GM18505 (cell line): ENCODE measurements around the gene TTC23.

Source experiments
- ATAC-seq: cut with Tn5 transposase; IDR thresholded peaks from one replicate; pipeline ENCODE4 v1.9.1; 2021; ENCODE audit not compliant: unreplicated experiment
- POLR2A ChIP-seq: IDR thresholded peaks from 4 replicates; pipeline ENCODE4 v1.6.1; 2011; ENCODE audit warnings: borderline replicate concordance; ENCODE audit not compliant: insufficient read depth, insufficient read length; ENCODE audit errors: extremely low read depth

TTC23 gene

GRCh38 chr15:99249270-99249841, at the start of gene TTC23:
Gene TTC23, minus strand, starts transcription at chr15:99249581. Its CDS starts 20,869 bp downstream, at chr15:99228712.
- ATAC-seq = no peak
- no peak for TF ChIP-seq POLR2A

GRCh38 chr15:99296386-99296785, 47.0 kb upstream of the TTC23 start:
- TF ChIP-seq POLR2A = no peak
- ATAC-seq = no peak

- no peak for ATAC-seq
- TF ChIP-seq POLR2A = no peak
Measured at GRCh38 chr15:99295840-99296239, 46.5 kb upstream of the TTC23 start.

GRCh38 chr15:99291643-99292042, 42.3 kb upstream of the TTC23 start:
- no peak for TF ChIP-seq POLR2A
- no peak for ATAC-seq

- no peak for ATAC-seq
- TF ChIP-seq POLR2A = no peak
Measured at GRCh38 chr15:99283717-99284116, 34.3 kb upstream of the TTC23 start.

GRCh38 chr15:99282586-99282985, 33.2 kb upstream of the TTC23 start:
- no peak for TF ChIP-seq POLR2A
- no peak for ATAC-seq

- no peak for ATAC-seq
- no peak for TF ChIP-seq POLR2A
Measured at GRCh38 chr15:99282121-99282520, 32.7 kb upstream of the TTC23 start.

- no peak for TF ChIP-seq POLR2A
- ATAC-seq = no peak
Measured at GRCh38 chr15:99279827-99280226, 30.4 kb upstream of the TTC23 start.

GRCh38 chr15:99279290-99279689, 29.9 kb upstream of the TTC23 start:
- ATAC-seq = no peak
- TF ChIP-seq POLR2A = no peak

GRCh38 chr15:99275525-99276128, 26.2 kb upstream of the TTC23 start:
- TF ChIP-seq POLR2A = no peak
- peak; percentile 52 for ATAC-seq

- no peak for ATAC-seq
- no peak for TF ChIP-seq POLR2A
Measured at GRCh38 chr15:99275061-99275460, 25.7 kb upstream of the TTC23 start.

GRCh38 chr15:99273801-99274200, 24.4 kb upstream of the TTC23 start:
- ATAC-seq = no peak
- no peak for TF ChIP-seq POLR2A

- ATAC-seq = no peak
Measured at GRCh38 chr15:99268431-99268830, 19.1 kb upstream of the TTC23 start.

GRCh38 chr15:99267957-99268356, 18.6 kb upstream of the TTC23 start:
- TF ChIP-seq POLR2A = no peak
- no peak for ATAC-seq

More at GRCh38 chr15:99268431-99268830, 19.1 kb upstream of the TTC23 start:
- no peak for TF ChIP-seq POLR2A
